Kidney tubule cell (primary cell): Measurements from ENCODE around the gene BBC3.
"Not testable (repeated sequence)": the region's sequence is repeated elsewhere in the genome, so short reads cannot be mapped to it uniquely, and the experiment has no call there.

Source experiments
- DNase-seq: peaks from one replicate; pipeline ENCODE4 v3.0.0-alpha.2; 2018; ENCODE audit warnings: low spot score

Gene BBC3, protein sequence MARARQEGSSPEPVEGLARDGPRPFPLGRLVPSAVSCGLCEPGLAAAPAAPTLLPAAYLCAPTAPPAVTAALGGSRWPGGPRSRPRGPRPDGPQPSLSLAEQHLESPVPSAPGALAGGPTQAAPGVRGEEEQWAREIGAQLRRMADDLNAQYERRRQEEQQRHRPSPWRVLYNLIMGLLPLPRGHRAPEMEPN

GRCh38 chr19:47230921-47231214, at the start of gene BBC3:
BBC3 (minus strand) TSS chr19:47231199; CDS start chr19:47228431, 2,768 bp downstream.
- DNase-seq: no peak

DNA sequence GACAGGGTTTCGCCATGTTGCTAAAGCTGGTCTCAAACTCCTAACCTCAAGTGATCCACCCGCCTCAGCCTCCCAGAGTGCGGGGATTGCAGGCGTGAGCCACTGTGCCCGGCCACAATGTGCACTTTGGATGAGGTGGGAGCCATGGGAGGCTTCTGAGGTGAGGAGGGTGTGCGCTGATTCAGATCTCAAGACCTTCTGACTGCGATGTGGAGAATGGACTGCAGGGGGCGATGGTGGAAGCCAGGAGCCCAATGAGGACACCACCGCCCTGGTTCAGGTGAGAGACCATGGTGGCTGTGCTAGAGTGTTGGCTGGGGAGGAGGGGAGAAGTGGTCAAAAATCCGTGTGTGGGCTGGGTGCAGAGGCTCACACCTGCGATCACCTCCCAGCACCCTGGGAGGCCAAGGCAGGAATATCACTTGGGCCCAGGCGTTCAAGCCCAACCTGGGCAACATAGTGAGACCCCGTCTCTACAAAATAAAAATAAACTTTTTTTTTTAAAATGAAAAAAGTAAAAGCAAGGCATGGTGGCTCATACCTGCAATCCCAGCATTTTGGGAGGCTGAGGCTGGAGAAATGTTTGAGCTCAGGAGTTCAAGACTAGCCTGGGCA, 49.3 kb upstream of the BBC3 start:
- DNase-seq: peak; percentile 34

GRCh38 chr19:47276513-47276912, 45.5 kb upstream of the BBC3 start:
- not testable (repeated sequence) for DNase-seq

DNA sequence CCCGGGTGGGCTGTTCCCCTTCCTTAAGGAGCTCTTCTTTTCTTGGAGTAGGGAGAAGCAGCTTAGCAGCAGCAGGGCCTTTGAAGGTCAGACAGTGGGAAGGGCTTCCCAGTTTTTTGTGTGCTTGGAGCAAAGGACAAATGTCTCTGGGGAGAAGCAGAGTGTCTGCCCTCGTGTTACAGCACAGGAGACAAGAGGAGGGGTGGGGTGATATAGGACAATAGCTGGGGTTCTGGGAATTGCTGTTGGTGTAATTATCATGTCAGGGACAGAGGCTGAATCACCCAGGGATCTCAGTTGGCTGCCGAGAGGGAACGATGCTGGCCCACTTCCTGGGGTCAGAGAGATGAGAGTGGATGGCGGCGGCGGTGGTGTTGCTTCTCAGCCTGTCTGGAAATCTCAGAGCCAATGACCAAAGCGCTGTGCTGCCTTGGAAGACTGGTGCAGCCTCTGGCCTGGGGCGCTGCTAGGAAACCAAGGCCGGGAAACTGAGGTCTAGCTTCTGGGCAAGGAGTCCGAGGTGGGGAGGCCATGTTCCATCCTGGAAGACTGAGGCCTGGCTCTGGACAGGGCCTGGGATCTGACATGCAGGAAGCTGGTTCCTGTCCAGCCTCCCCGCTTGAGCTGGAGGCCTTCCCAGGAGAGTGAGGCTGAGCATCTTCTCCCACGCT, 44.9 kb upstream of the BBC3 start:
- DNase-seq: no peak

DNA sequence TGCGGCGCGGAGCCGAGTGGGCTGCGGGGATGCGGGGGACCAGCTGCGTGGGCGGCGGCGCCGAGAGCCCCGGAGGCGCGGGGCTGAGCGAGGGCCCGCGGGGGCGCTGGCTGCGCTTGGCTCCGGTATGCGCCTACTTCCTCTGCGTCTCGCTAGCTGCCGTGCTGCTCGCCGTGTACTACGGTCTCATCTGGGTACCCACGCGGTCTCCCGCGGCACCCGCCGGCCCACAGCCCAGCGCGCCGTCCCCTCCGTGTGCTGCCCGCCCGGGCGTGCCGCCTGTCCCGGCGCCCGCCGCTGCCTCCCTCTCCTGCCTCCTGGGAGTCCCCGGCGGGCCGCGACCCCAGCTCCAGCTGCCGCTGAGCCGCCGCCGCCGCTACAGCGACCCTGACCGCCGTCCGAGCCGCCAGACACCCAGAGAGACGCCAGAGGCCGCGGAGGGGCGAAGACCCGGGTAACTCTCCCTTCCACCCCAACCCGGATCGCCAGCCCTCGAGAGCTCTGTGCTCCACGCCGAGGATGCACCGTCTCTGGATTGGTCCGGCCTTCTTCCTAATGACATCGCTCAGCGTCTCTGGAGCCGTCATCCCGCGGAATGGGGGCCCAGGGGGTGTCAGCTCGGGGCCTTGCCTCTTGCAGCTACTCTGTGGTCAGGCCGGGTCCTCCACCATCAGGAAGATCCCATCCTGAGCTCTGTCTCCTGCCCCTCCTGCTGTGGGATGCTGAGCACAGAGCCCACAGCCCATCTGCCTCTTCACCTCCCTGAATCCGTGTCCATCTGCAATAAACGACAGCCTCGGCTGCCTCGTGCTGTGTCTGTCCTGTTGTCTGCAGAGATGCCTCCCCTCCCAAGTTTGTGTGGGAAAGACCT, 44.1 kb upstream of the BBC3 start:
- DNase-seq: no peak

GRCh38 chr19:47274071-47274890, 43.3 kb upstream of the BBC3 start, which contains the start of gene INAFM1:
INAFM1 (plus strand) TSS chr19:47274885; CDS start chr19:47274920, 35 bp downstream.
- DNase-seq: peak; percentile 95

DNA sequence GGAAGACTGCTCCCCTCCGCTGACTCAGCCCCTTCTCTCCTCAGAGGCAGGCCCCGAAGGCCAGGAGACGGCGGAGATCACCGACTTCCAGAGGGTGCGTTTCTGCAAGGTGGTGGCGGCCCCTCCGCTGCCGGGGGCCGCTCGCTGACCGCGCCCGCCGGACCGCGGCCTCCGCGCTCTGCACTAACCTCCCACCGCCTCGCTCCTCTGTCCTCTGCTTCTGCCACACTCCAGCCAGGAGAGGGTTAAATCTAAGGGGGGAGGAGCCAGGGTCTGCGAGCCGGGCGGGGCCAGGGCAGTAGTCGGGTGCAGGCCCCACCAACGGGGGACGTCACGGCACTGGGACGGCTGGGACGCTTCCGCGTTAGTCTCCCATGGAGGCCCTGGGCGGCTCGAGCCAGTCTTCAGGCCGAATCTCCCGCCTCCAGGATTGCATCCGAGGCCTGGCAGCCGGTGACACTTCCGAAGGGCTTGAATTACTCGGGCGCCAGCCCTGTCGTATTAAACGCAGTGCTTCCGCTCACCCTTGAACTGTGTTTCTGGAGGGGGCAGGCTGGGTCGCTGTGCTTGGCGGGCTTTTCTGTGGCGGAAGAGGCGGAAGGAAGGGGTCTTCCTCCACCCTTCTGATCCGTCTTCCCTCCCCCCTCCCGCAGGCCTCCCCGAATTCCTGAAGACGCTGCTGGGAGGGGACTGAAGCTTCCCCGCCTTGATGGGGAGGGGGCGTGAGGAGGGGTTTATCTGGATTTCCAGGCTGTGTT, 42.5 kb upstream of the BBC3 start:
- DNase-seq: peak; percentile 89

- DNase-seq: no peak
Observed at GRCh38 chr19:47272448-47273312, 41.7 kb upstream of the BBC3 start.

DNA sequence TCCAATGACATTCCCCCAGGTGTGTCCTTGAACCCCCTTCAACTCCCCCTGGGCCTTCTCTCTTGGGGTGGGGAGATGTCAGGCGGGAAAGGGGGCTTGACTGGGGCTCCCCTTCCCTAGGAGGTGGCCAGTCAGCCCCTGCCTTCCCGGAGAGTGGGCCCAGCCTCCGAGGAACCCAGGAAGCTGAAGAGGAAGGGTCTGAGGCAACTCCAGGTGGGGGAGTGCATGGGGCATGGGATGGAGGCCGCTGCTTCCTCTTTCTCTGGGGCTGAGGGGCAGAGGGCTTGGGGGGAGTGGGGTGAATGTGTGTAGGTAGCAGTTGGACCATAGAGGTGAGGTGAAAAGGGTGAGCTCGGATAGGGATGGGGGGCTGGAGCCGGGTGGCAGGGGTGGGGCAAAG, 41.0 kb upstream of the BBC3 start:
- DNase-seq: no peak

- no peak for DNase-seq
Observed at GRCh38 chr19:47270408-47270807, 39.4 kb upstream of the BBC3 start.

DNA sequence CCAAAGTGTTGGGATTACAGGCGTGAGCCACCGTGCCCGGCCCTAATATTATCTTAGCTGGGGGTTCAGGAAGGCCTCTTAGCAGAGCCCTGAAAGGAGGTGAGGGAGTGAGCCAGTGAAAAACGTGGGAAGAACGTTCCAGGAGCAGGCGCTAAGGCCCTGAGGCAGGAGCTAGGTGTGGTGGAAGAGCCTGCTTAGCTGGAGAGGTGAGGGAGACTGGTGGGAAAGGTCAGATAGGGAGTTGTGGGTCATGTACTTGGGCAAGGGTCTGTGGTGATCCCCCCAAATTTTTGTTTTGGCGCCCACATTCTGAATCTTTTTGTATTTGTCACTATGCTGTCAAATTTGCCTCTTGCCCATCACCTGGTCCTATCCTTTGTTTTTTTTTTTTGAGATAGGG, 38.6 kb upstream of the BBC3 start:
- no peak for DNase-seq

DNA sequence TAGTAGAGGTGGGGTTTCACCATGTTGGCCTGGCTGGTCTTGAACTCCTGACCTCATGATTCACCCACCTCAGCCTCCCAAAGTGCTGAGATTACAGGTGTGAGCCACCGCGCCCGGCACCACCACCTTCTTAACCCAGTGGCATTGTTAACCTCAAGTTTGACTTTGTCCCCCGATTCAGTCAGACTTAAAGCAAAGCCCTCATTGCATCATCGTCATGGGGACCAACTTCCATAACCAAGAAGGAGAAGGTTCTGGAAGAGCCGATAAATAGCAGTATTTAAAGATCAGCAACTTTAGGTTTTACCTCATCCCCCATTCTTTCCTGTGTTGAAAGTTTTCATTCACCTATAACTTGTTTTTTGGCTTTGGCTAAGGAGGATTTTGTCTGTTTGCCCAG, 37.0 kb upstream of the BBC3 start:
- no peak for DNase-seq

- DNase-seq: no peak
Observed at GRCh38 chr19:47267350-47267759, 36.4 kb upstream of the BBC3 start.

GRCh38 chr19:47266401-47266941, 35.5 kb upstream of the BBC3 start:
- no peak for DNase-seq

DNA sequence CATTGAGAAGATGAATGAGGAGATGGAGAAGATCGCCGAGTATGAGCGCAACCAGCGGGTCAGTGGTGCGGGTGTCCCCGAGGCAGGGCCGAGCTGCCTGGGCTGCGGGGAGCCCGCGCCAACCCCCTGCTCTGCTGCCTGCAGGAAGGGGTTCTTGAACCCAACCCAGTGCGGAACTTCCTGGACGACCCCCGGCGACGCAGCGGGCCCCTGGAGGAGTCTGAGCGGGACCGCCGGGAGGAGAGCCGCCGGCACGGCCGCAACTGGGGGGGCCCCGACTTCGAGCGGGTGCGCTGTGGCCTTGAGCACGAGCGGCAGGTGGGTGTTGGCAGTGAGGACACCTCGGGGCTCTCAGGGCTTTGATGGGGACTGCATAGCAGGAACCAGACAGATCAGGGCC, 33.6 kb upstream of the BBC3 start:
- DNase-seq: no peak

DNA sequence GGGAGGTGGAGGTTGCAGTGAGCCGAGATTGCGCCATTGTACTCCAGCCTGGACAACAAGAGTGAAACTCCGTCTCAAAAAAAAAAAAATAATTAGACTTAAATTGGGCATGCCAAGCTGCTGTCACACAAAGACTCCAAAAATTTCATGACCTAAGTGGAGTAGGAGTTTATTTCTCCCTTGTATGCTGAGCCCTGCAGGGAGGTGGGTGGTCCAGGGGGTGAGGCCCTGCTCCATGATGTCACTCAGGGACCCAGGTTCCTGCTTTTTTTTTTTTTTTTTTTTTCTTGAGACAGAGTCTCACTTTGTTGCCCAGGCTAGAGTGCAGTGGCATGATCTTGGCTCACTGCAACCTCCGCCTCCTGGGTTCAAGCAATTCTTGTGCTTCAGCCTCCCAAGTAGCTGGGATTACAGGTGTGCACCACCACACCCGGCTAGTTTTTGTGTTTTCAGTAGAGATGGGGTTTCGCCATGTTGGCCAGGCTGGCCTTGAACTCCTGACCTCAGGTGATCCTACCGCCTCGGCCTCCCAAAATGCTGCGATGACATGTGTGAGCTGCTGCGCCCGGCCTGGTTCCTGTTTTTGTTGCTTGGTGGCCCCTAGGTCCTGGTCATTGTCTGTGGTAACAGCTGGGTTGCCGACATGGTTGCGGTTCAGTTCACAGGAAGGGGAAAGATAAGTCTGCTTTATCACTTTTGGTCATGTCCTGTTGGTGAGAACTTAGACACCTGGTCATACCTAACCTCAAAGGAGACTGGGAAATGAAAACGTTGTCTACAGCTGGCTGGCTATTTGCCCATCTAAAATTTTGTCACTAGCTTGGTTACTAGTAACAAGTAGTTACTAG, 31.2 kb upstream of the BBC3 start:
- DNase-seq: not testable (repeated sequence)

GRCh38 chr19:47260476-47260875, 29.5 kb upstream of the BBC3 start:
- DNase-seq: no peak

- DNase-seq: no peak
Observed at GRCh38 chr19:47258895-47259555, 28.0 kb upstream of the BBC3 start.
